ENCODE measurements around the gene WNT7A.

GRCh38 chr3:13776253-13777050 lies 103.4 kb downstream of the WNT7A start:
- no peak for TF ChIP-seq POLR2AphosphoS5 (IDR thresholded peaks at IDR 0.05; ENCODE audit: low read depth, low read length)
- TF ChIP-seq FOXP2 (optimal IDR thresholded peaks at IDR 0.05; ENCODE audit: borderline replicate concordance, extremely low read depth, extremely low read length, insufficient read depth) = no peak
- TF ChIP-seq REST (IDR thresholded peaks at IDR 0.05; ENCODE audit: insufficient read depth in 1 of 2, low read depth in 2 of 2, low read length in 2 of 2) = no peak

All from PFSK-1 (cell line).